ENCODE measurements around the gene TMCC1.

DNA sequence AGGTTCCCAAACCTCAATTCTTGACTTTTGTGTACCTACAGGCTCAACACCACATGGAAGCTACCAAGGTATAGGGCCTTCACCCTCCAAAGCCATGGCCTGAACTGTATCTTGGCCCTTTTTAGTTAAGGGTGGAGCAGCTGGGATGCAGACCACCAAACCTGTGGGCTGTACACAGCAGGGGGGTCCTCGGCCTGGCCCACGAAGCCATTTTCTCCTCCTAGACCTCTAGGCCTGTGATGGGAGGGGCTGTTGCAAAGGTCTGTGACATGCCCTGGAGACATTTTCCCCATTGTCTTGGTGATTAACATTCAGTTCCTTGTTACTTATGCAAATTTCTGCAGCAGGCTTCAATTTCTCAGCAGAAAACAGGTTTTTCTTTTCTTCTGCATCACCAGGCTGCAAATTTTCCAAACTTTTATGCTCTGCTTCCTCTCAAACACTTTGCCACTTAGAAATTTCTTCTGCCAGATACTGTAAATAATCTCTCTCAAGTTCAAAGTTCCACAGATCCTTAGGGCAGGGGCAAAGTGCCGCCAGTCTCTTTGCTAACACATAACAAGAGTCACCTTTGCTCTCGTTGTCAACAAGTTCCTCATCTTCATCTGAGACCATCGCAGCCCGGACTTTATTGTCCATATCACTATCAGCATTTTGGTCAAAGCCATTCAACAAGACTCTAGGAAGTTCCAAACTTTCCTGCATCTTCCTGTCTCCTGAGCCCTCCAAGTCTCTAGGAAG lies 196.1 kb downstream of the TMCC1 start:
- TF ChIP-seq GATA3 (IDR thresholded peaks at IDR 0.05; ENCODE audit: low read depth, low read length) (no peak), GATA2 (IDR thresholded peaks at IDR 0.05; ENCODE audit: low read depth, low read length) (no peak)

All from SH-SY5Y (cell line).